GM19328 (cell line): ENCODE measurements around the gene BACE1.
"Not testable (repeated sequence)": the region's sequence is repeated elsewhere in the genome, so short reads cannot be mapped to it uniquely, and the experiment has no call there.

Experiments
- ATAC-seq: cut with Tn5 transposase; IDR thresholded peaks from one replicate; pipeline ENCODE4 v1.9.1; 2021; ENCODE audit warnings: mild to moderate bottlenecking, moderate library complexity; ENCODE audit not compliant: unreplicated experiment

The BACE1 gene

DNA sequence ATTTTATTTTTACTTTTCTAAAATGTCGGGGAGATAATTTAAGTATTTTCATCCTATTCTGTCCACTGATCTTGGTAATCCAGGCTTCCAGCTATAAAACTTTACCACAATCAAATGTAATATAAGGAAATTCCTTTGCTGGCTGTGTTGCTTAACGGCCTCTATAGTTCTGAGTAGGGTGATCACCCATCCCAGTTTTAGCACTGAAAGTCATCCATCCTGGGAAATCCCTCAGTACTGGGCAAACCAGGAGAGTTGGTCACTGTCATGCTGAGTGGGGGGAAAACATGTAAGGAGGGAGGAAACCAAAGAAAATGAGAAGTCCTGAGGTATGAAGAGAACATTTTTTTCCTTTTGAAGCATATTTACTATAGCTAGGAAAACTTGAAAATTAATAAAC lies 37.7 kb downstream of the BACE1 start:
- ATAC-seq, result no peak

DNA sequence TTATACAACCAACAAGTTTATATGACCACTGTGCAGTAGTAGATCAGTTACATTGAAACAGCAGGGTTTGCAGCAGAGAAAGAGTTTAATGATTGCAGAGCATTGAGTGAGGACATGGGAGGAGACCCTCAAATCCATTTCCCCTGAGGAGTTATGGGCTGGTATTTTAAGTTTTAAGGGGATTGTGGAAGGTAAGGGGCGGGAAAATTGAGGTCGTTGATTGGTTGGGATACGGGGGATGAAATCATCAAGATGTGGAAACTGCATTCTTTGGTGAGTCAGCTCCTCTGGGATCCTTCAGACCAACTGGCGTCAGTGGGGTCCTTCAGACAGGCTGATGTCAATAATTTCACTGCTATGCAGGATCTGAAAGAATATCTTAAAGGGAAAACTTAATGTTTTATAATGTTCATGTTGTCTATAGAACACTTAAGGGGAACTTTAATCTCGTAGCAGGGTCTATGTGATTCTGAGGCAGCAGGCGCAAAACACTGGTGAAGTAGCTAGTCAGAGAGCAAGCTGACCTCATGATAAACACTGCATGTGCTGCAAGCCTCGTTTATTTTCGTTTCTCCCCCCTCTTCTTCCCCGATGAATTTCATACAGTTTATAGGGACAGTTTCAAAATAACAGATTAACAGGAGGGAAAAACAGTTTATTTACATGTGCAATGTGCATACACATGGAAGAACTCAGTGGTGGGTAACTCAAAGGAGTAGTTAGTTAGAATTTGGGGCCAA lies 42.3 kb downstream of the BACE1 start:
- no peak for ATAC-seq

DNA sequence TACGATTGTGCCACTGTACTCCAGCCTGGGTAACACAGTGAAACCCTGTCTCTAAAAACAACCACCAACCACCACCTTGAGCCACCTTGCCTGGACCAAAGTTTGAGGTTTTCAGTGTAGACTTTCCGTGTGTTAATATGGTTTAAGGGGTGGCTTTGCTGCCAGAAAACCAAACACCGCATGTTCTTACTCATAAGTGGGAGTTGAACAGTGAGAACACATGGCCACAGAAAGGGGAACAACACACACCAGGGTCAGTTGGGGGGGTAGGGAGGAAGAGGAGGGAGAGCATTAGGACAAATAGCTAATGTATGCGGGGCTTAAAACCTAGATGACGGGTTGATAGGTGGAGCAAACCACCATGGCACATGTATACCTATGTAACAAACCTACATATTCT lies 43.9 kb downstream of the BACE1 start:
- ATAC-seq, result not testable (repeated sequence)

DNA sequence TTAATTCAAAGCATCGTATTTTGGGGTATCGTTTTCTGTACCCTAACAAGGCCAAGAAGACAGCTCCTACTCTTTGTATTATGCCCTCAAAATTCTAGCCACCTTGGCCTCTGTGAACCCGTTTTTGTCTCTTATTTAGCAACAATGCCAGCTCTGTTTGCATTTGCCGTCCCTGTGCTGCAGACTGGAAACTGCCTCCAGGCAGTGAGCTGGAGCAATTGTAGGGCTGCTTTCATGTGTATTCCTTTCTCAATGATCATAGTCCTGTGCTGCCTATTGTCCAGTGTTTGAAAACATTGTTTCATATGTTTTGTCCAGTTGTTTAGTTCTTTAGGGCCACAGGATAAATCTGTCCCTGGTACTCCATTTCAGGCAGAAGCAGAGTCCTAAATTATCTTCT lies 44.8 kb downstream of the BACE1 start:
- no peak for ATAC-seq

DNA sequence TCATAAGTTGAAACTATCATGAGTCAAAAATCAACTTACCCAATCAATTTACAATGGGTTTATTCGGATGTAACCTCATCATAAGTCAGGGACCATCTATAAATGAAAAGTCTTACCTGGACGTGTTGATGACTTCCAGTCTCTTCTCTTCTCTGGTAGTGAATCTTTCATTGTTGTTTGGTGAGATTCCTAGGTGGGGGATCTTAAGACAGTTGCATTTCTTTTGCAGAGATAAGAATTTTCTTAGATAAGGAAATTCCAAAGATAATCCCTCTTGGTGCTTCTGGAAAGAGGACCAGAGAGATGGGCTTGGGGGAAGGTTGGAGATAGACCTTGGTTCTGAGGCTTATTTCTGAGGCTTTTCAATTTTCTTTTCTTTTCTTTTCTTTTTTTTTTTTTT lies 46.2 kb downstream of the BACE1 start:
- no peak for ATAC-seq

DNA sequence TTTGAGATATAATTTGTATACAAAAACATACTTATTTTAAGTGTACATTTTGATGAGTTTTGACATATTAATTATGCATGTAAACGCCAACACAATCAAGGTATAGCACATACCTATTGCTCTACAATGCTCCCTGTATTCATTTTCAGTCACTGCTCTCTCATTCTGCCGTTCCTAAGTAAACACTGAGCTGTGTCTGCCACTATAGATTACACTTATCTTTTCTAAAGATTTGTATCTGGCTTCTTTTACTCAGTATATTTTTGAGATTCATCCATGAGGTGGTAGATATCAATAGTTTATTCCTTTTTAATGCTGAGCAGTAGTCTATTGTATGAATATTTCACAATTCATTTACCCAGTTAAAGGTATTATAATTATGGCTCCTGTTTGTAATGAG lies 50.3 kb downstream of the BACE1 start:
- no peak for ATAC-seq

DNA sequence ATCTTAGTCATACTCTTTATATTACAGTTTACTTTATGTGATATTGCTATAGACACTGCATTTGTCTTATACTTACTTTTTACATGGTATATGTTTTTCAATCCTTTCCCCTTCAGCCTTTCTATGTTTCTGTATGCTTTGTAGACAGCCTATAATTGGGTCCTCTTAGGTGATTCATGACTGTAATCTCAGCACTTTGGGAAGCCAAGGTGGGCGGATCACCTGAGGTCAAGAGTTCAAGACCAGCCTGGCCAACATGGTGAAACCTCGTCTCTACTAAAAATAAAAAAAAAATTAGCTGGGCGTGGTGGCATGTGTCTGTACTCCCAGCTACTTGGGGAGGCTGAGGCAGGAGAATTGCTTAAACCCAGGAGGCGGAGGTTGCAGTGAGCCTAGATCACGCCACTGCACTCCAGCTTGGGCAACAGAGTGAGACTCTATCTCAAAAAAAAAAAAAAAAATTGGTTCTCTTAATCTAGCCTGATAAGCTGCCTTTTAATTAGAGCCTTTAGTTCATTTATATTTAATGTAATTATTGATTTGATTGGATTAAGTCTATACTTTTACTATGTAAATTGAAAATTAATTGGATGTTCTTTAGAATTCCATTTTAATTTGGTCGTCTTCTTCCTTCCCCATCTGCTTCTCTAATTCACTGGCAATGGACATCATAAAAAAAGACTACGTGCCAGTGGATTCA lies 51.3 kb downstream of the BACE1 start:
- ATAC-seq, result not testable (repeated sequence)

DNA sequence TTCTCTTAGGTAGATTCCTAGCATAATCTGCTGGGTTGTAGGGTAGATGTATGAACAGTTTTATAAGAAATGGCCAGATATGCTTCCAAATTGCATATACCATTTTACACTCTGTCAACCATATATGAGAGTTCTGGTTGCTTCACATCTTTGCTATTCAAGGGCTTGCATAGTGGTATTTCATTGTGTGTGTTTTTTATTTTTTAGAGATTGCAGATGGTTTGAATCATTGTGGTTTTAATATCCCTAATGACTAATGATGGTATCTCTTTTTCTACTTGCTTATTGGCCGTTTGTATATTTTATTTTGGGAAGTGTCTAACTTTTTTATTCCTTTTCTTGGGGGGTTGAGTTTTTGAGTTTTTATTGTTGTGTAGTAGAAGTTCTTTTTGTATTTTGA lies 56.6 kb downstream of the BACE1 start:
- no peak for ATAC-seq

DNA sequence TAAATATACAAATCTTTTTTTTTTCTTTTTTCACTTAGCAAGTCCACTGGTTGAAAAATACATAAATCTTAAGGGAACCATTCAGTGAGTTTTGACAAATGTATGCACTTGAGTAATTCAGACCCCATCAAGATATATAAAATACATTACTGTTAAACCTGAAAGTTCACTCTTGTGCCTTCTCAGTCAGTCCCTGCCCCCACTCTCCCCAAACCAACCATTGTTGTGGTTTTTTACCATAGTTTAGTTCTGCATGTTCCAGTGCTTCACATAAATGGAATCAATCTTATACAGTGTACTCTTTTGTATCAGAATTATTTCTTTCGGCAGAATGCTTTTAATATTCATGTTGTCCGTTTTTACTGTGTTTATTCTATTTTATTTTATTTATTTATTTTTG lies 57.5 kb downstream of the BACE1 start:
- no peak for ATAC-seq

DNA sequence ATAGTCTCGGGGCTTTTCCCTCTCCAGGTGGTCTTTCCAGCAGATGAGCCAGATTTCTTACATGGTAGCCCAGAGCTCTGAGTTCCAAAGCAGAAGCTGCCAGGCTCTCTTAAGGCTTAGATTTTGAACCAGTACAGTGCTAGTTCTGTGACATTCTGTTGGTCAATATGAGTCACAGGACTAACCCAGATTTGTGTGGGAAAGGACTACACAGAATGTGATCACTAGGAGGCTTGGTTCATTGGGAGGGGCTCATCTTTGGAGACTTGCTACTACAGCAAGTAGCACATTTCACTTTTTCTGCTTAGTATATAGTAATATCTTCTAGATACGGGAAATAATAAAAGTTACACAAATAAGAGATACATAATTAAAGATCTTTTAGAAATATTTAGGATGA lies 59.5 kb downstream of the BACE1 start:
- no peak for ATAC-seq

DNA sequence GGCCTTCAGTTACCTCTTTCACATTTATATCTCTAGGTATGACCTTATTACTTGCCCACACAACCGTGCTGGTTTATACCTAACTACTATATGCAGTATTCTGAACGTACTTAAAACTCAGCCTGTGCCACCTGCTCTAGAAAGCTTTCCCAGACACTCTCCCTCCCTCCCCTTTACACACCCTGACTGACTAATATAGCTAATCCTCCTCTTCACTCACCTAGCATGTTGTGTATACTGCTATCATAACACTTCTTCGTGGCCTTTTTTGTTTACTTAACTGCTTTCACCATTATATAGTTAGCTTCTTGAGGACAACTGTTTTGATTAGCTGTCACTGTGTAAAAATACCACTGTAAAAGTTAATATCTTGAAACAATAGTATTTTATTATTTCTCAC lies 60.1 kb downstream of the BACE1 start:
- no peak for ATAC-seq

DNA sequence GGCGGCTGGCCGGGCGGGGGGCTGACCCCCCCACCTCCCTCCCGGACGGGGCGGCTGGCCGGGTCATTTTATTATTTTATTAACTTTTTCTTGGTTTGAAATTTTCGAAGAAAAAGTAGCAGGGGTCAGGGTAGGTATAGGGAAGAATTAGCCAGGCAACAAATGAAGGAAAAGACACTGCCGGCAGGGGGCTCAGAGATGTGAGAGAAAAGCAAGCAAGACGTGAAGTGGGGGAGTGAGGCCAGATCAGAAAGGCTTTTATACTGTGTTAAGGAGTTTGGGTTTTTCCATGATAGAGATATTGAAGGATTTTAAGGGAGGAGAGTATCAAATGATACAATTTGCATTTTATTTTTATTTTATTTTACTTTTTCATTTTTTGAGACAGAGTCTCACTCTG lies 64.5 kb downstream of the BACE1 start:
- ATAC-seq, result no peak

DNA sequence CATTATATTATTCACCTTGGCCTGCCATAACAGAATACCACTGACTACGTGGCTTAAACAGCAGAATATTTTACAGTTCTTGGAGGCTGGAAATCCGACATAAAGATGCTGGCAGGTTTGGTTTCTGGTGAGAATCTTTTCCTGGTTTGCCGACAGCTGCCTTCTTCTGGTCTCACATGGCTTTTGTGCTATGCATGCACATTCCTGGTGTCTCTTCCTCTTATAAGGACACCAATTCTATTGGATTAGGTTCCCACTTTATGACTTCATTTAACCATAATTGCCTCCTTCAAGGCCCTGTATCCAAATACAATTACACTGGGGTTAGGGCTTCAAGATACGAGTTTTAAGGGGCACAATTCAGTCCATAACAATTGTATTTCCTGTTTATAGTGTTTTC lies 66.5 kb downstream of the BACE1 start:
- ATAC-seq, result no peak

DNA sequence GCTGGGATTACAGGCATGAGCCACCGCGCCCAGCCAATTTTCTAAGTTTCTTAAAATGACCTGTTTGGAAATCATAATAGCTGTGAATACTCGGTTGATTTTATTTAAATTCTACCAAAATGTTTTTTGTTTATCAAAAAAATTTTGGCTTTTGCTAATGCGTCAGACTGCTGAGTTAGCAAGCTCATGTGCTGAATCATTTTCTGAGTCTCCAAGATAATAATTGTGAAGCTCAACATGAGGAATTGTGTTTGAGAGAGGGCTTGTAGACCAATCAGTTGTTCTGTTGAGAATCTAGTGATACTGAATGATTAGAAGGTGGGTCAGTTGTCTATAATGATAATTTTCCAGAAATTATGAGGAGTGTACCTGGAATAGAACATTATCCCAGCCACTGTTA lies 67.7 kb downstream of the BACE1 start:
- ATAC-seq, result no peak

DNA sequence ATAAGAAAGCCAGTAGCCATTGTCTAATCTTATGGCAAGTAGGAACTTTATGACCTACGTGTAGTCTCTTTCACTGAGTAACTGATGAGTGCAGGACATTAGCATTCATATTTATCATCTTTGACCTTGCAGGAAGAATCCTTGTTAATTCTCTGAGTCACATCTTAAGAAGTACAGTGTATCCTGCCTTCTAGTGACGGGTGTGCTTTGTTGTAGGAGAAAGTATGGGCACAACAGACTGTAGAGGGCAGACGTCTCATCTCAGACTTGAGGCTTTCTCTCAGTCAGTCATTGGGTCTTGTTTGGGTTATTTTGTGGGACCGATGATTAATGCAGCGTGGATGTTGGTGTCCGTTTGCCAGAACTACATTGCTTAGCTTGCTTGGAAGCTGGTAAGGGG lies 76.8 kb downstream of the BACE1 start:
- no peak for ATAC-seq

DNA sequence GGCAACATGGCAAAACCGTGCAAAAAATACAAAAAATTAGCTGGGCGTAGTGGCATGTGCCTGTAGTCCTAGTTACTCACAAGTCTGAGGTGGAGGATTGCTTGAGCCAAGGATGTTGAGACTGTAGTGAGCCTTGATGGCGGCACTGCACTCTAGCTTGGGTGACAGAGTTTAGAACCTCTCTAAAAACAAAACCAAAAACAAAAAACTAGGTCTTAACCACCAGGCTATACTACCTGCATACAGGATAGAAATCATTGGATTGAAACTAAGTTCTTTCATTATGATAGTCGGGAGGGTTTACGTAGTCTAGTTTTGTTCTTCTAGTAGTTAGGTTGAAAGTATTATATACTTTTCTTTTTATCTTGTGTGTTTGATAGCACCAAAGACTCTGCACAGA lies 77.8 kb downstream of the BACE1 start:
- no peak for ATAC-seq
